ENCODE data around the gene IRF8. TPM values are rescaled to one million over a fixed set of nuclear protein-coding genes. Genes with fewer than 3 reads are reported as not detected.

IRF8 gene
- total RNA-seq, 1 experiment from 2014 or later = 0.28 TPM

DNA sequence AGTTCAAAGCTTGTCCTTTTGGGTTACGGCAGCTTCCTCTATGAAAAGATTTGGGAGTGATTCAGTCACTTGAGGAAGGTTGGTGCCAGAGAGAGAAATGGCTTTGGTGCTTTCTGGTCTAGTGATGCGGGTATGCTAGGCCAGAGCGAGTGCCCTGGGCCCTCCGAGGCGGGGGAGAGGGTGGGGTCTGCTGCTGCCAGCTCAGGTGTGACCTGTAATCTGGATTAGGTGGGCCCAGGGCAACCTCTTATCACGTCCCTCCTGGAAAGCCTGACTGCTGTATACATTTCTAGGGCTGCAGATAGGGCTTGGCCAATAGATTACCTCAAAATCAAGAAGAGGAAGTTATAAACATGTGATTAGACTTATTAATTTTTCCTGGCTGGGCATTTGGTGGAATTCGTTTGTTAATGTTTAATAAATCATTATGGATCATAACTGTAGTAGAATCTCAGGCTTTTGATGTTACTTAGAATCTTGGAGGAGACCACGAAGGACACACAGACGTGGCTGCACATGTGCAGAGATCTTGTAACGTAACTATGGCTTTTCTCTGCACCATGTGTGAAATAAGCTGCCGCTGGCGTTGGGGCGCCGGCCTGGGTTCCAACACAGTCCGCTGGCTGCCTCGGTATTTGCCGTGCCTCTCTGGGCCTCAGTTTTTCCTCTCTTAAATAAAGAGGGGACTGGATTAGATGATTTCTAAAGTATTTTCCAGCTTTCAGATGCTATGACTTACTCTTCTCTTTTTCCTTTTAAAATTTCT, 1.2 kb downstream of the IRF8 start:
- H3K79me2 ChIP-seq (ENCODE audit: insufficient read depth, low read length) = no peaks in the 10 kb centered on the region
- H3K9me3 ChIP-seq (ENCODE audit: control insufficient read depth, low read depth, low read length) = no peaks in the 10 kb centered on the region
- peaks cover 8% of the 10 kb centered on the region for H3K23me2 ChIP-seq (ENCODE audit: insufficient read length, low read depth, low read length, poor library complexity, severe bottlenecking)
- H3K23ac ChIP-seq (ENCODE audit: insufficient read length, low read depth, low read length) = no peak overlapping the region
- H3T11ph ChIP-seq (ENCODE audit: low read length) = no peak overlapping the region
- no peaks in the 10 kb centered on the region for H3K4me1 ChIP-seq (ENCODE audit: insufficient read depth, low read length)
- no peak overlapping the region for H3K18ac ChIP-seq (ENCODE audit: insufficient read length, low read depth, low read length)
- no peak overlapping the region for H2BK15ac ChIP-seq (ENCODE audit: low read depth, low read length)
- no peak overlapping the region for H2AK5ac ChIP-seq (ENCODE audit: insufficient read length, low read length)
- H2BK5ac ChIP-seq (ENCODE audit: insufficient read length, low read length) = no peak overlapping the region
- no peak for DNase-seq
- no peak overlapping the region for H2AFZ ChIP-seq (ENCODE audit: low read length)
- H3K4me2 ChIP-seq (ENCODE audit: insufficient read depth, insufficient read length, low read length) = no peak overlapping the region
- no peak overlapping the region for H2BK120ac ChIP-seq (ENCODE audit: low read depth, low read length, poor library complexity, severe bottlenecking)
- no peak overlapping the region for H3K14ac ChIP-seq (ENCODE audit: insufficient read depth, low read length)
- no peak overlapping the region for H3K27ac ChIP-seq (ENCODE audit: insufficient read length, low read depth, low read length)
- H3K27ac Mint-ChIP-seq = no peak overlapping the region
- H3K27me3 ChIP-seq (ENCODE audit: insufficient read depth, low read length) = peaks cover 18% of the 10 kb centered on the region; the same call in 1 of the 2 replicates
- no peak overlapping the region for H4K8ac ChIP-seq (replicated peaks; ENCODE audit: insufficient read length, low read depth, low read length)
- no peaks in the 10 kb centered on the region; a peak in 1 of 7 replicates for H3K36me3 Mint-ChIP-seq (ENCODE audit: insufficient read depth in 1 of 3, low read depth in 3 of 3)
- H2BK12ac ChIP-seq (ENCODE audit: insufficient read length, low read depth, low read length) = no peak overlapping the region
- H4K20me1 ChIP-seq (ENCODE audit: control insufficient read depth, insufficient read depth, insufficient read length) = no peaks in the 10 kb centered on the region
- no peak overlapping the region for H3K56ac ChIP-seq (ENCODE audit: insufficient read length, low read depth, low read length)
- TF ChIP-seq, protein P1, sequence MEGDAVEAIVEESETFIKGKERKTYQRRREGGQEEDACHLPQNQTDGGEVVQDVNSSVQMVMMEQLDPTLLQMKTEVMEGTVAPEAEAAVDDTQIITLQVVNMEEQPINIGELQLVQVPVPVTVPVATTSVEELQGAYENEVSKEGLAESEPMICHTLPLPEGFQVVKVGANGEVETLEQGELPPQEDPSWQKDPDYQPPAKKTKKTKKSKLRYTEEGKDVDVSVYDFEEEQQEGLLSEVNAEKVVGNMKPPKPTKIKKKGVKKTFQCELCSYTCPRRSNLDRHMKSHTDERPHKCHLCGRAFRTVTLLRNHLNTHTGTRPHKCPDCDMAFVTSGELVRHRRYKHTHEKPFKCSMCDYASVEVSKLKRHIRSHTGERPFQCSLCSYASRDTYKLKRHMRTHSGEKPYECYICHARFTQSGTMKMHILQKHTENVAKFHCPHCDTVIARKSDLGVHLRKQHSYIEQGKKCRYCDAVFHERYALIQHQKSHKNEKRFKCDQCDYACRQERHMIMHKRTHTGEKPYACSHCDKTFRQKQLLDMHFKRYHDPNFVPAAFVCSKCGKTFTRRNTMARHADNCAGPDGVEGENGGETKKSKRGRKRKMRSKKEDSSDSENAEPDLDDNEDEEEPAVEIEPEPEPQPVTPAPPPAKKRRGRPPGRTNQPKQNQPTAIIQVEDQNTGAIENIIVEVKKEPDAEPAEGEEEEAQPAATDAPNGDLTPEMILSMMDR (conservative IDR thresholded peaks at IDR 0.05) = no peak
- peaks cover 0 to 6% of the 10 kb centered on the region in 2 experiments; a peak in 4 of 5 replicates for H3K9me3 Mint-ChIP-seq
- whole genome bisulfite sequencing (ENCODE audit: extremely low coverage, insufficient read length, low lambda C conversion rate) = no CpG with 5 or more reads among the region's 17 CpGs
- H3K9ac ChIP-seq (ENCODE audit: extremely low read depth, insufficient read length, low read length) = no peak overlapping the region
- H4K91ac ChIP-seq (ENCODE audit: insufficient read length, low read depth, low read length) = no peak overlapping the region
- H4K5ac ChIP-seq (ENCODE audit: insufficient read length, low read depth, low read length) = no peak overlapping the region
- H3K4me1 Mint-ChIP-seq = peaks cover 15% of the 10 kb centered on the region in 2 experiments
- H3K4me3 Mint-ChIP-seq = no peak overlapping the region
- H3K4ac ChIP-seq (ENCODE audit: low read depth, low read length) = no peak overlapping the region
- H3K27me3 Mint-ChIP-seq (ENCODE audit: low read depth) = peaks cover 94% of the 10 kb centered on the region
- no peaks in the 10 kb centered on the region for H3K79me1 ChIP-seq (ENCODE audit: insufficient read depth, low read depth, low read length, poor library complexity, severe bottlenecking)
- no peak overlapping the region for H2BK20ac ChIP-seq (ENCODE audit: low read depth, low read length, poor library complexity, severe bottlenecking)

Data from H9 (cell line).